HG02759 (cell line): ENCODE data around the gene SFMBT1.

ENCODE experiments used
- ATAC-seq: cut with Tn5 transposase; IDR thresholded peaks from one replicate; pipeline ENCODE4 v1.9.1; 2021; ENCODE audit warnings: mild to moderate bottlenecking, moderate library complexity; ENCODE audit not compliant: unreplicated experiment

The SFMBT1 gene

GRCh38 chr3:53003320-53003719 is 42.6 kb downstream of the SFMBT1 start:
- no peak for ATAC-seq

GRCh38 chr3:52998771-52999513 is 46.9 kb downstream of the SFMBT1 start:
- no peak for ATAC-seq

- ATAC-seq = no peak
Measured at GRCh38 chr3:52990637-52991036, 55.2 kb downstream of the SFMBT1 start.

DNA sequence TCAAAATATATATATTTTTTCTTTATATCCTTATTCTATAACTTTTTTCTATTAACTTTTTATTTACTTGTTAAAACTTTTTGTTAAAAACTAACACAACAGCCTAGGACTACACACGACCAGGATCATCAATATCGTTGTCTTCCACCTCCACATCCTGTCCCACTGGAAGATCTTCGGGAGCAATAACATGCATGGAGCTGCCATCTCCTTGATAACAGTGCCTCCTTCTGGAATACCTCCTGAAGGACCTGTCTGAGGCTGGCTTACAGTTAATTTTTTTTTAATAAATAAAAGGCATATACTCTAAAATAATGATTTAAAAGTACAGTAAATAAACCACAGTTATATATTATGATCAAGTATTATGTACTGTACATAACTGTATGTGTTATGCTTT is 58.9 kb downstream of the SFMBT1 start:
- no peak for ATAC-seq

GRCh38 chr3:52986049-52986448 is 59.8 kb downstream of the SFMBT1 start:
- no peak for ATAC-seq

DNA sequence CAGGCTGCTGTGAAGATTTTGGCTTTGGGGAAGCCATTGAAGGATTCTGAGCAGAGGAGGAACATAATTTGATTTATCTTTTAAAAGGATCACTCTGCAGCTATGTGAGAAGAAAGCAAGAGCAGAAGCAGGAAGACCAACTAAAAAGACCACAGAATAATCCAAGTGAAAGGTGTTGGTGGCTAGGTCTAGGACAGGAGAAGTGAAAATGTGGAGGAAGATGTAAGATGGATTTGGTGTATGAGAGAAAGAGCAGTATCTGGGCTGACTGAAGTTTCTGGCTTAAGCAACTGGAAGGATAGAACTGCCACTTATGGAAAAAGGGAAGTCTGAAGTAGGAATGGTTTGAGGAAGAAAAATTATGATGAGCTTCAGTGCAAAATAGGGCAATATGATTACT is 62.0 kb downstream of the SFMBT1 start:
- ATAC-seq = peak; percentile 18

GRCh38 chr3:52983336-52983807 is 62.5 kb downstream of the SFMBT1 start:
- ATAC-seq = peak; percentile 87

DNA sequence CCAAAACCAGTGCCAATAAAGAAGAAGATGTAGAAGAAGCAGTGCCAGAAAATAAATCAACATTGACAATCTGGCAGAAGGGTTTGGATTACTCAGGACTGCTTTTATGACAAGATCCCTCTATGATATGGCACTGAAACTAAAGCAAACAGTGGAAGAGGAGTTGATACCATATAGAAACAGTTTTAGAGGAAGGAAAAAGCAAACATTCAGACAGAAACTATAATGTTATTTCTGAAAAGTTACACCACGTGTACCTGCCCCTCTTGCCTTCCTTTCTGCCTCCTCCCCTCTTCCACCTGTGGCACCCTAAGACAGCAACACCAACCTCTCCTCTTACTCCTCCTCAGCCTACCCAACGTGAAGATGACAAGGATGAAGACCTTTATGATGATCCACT is 63.0 kb downstream of the SFMBT1 start:
- ATAC-seq = peak; percentile 34

GRCh38 chr3:52979190-52979983 is 66.5 kb downstream of the SFMBT1 start:
- no peak for ATAC-seq

DNA sequence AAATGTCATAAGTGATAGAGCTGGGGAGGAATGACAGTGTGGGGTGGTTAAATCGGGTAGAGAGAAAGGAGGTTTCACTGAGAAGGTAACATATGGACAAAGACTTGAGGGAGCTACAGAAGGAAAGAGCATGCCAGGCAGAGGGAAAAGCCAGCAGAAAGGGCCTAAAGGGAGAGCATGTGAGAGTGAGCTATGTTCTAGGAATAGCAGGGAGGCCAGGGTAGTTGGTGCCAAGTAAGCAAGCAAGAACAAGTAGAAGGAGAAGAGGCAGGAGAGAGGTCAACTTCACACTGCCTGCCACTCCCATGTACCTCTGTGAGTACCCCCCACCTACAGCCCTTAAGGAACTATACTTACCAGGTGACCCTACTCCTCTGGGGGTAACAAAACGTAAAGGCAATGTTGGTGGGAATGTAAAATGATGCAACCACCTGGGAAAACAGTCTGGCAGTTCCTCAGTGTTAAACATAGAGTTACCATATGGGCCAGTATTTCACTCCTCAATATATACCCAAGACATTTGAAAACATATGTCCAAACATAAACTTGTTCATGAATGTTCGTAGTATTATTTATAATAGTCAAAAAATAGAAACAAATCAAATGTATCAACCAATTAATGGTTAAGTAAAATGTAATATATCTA is 67.6 kb downstream of the SFMBT1 start:
- no peak for ATAC-seq

DNA sequence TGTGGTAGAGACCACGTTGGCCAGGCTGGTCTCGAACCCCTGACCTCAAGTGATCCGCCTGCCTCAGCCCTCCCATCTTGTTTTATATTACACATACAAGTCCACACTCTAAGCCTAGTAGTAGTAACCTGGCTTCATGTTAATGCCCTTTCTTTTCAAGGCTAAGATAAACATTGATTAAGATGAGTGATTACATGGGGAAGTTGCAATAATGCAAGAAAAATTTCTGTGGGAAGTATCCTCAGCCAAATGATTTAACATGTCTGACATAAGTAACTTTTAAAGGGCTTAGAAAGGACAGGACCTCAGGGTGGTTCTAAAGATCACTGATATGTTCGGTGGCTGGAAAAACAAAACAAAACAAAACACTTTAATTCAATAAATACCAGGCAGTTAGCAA is 72.1 kb downstream of the SFMBT1 start:
- no peak for ATAC-seq

- ATAC-seq = no peak
Measured at GRCh38 chr3:52971895-52972294, 74.0 kb downstream of the SFMBT1 start.

DNA sequence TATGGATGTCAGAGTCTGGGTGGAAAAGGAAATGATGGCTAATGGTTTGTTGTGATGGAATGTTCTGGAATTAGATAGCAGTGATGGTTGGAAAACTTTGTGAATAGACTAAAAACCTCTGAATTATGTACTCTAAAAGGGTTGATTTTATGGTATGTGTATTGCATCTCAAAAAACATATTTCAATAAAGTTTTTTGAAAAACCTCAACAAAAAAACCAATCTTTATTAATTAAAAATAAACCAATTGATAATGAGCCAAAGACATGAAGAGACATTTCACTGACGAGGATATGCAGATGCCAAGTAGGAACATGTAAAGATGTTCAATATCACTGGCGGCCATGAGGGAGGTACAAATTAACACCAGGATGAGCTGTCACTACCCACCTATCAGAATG is 78.5 kb downstream of the SFMBT1 start:
- ATAC-seq = no peak

DNA sequence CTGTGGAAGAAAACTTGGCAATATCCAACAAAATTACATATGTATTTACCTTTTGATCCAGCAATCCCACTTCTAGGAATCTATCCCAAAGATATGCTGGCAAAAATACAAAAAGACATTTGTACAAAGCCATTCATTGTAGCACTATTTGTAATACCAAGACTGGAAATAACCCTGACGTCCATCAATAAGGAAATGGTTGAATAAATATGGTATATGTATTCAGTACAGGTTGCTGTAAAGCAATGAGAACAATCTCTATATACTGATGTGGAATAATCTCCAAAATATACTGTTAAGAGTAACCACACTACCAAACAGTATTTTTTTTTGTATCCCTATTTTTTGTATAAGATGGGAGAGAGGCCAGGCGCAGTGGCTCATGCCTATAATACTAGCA is 83.7 kb downstream of the SFMBT1 start:
- no peak for ATAC-seq

GRCh38 chr3:52959773-52960172 is 86.1 kb downstream of the SFMBT1 start:
- no peak for ATAC-seq

DNA sequence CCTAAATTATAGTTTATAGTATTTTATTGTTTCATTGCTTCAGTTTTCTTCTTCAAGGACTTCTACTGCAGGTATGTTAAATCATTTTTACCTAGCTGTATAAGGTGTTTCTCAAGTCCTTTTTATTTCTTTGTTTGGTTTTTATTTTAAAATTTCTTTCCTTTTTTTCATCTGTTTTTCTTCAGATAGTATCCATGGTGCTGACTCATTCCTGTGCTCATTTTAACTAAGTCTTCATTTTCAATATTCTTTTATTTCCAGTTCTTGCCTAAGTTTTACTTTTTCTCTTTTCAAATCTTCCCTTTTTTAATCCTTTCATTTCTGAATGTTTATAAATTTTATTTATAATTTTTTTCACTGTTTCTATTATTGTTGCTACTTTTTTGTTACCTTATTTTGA is 106.3 kb downstream of the SFMBT1 start:
- no peak for ATAC-seq

- peak; percentile 67 for ATAC-seq
Measured at GRCh38 chr3:52934630-52935530, 111.0 kb downstream of the SFMBT1 start.

- no peak for ATAC-seq
Measured at GRCh38 chr3:52931889-52932288, 114.0 kb downstream of the SFMBT1 start.

DNA sequence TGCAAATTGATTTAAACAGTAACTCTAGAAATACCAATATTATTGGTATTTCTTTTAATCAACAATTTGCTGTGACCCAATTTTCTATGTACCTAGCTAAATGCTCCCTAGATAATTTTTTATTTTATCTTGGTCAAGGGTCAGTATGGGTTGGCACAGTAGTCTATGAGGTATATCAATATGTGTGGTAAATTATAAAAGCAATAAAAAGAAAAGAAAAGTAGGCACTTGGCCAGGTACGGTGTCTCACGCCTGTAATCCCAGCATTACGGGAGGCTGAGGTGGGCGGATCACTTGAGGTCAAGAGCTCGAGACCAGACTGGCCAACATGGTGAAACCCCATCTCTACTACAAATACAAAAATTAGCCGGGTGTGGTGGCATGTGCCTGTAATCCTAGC is 114.5 kb downstream of the SFMBT1 start:
- no peak for ATAC-seq

GRCh38 chr3:52930748-52931147 is 115.1 kb downstream of the SFMBT1 start:
- no peak for ATAC-seq

- no peak for ATAC-seq
Measured at GRCh38 chr3:52926554-52926953, 119.3 kb downstream of the SFMBT1 start.
